ENCODE measurements around the gene PPP1R27. TPM values are rescaled to one million over a fixed set of nuclear protein-coding genes. Genes with fewer than 3 reads are reported as not detected.
A peak's percentile ranks its signal among the peaks of the same experiment; 100 is the strongest.

Gene PPP1R27
- total RNA-seq, 1 experiment from 2014 or later = 0.47 TPM

DNA sequence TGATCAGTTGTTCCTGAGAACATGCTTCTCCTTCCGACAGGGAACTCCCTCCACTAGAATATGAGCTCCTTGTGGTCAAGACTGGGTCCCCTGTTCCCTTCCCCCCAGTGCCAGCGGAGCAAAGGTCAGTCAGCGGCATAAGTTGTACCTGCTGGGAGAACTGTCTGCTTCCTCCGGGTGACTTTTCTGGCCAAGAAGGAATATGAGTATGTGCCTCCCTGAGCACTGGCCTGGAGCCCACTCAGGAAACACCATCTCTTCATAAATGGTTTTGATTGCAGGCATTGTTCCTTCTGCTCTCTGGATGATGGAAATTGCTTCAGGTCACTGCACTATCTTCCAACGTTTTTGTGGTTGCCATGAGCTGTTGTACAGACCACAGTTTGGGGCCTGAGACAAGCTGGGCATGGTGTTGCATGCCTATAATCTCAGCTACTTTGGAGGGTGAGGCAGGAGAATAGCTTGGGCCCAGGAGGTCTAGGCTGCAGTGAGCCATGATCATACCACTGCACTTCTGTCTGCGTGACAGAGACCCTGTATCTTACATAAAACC lies 28.3 kb upstream of the PPP1R27 start:
- no peak for DNase-seq (ENCODE audit: low read depth)

DNA sequence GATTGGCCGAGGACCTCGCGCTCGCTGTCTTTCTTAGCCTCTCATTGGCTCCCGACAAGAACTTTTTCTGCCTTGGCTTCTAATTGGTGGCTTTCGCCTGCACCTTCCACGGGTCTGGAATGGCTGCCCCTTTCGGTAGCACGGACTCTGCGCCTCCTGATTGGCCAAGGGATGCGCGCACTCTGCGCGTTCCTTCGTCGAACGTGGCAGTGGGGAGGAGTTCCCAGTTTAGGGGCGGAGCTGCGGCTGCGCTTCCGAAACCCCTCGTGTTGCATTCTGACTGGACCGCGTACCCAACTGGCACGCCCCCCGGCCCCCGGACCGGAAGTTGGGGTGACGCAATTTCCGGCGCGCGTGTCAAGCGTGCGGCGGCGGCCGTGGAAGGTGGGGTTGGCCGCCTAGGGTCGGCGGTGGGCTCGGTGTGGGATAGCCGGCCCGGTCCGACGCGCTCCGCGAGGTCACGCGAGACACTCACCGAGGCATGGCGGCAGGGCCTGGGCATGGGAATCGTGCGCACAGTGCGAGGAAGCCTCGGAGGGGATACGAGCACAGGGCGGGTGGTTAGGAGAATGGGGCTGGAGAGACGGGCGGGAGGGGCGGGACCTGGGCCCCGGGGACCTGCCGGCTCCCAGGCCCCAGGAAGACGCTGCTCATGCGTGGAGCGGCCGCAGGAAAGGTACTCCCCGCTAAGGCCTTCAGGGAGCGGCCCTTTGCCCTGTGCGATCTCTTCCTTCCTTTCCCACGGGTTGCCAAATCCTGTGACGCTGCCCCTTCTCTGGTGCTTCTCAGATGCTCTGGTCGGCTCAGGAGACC lies 26.1 kb upstream of the PPP1R27 start:
- peak; percentile 100 for DNase-seq (ENCODE audit: low read depth)

DNA sequence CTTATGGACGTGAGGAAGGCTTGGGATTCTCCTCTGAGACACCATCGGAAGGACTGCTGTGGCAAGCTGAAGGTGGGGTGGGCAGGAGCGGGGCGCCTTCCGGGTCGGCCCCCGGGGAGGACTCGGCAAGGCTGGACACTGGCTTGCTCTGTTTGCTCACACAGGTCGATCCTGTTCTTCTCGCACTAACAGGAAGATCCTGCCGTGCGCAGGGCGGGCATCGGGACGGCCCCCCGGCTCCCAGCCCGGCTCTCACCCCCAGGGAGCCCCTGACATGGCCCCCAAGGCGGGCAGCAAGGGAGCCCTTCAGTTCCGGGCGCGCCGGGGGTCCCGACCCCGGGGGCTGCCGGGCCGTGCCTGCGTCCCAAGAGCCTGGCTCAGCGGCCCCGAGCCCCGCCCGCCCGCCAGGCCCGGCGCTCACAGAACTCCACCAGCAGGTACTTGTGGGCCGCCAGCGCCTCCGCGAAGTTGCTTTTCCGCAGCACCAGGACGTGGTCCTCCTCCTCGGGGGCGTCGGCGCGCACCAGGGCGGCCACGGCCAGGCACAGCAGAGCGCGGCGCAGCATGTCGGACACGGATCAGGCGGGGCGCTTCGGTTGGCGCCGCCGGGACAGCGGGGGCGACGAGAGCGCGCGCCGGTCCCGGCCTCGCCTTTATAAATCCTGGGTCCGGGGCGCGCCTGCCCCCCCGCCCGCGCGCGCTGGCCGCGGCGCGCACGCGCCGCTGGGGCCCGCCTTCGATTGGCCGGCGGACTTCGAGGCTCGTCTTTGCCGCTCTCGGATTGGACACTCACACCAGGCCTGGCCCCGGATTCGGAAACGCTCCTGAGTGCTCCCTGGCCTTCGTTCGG lies 25.3 kb upstream of the PPP1R27 start, which contains the start of gene P4HB:
P4HB (minus strand) TSS at position 630 of the 850 bp plus-strand sequence; CDS start at position 566, 64 bp downstream.
- peak; percentile 33 for DNase-seq (ENCODE audit: low read depth)

DNA sequence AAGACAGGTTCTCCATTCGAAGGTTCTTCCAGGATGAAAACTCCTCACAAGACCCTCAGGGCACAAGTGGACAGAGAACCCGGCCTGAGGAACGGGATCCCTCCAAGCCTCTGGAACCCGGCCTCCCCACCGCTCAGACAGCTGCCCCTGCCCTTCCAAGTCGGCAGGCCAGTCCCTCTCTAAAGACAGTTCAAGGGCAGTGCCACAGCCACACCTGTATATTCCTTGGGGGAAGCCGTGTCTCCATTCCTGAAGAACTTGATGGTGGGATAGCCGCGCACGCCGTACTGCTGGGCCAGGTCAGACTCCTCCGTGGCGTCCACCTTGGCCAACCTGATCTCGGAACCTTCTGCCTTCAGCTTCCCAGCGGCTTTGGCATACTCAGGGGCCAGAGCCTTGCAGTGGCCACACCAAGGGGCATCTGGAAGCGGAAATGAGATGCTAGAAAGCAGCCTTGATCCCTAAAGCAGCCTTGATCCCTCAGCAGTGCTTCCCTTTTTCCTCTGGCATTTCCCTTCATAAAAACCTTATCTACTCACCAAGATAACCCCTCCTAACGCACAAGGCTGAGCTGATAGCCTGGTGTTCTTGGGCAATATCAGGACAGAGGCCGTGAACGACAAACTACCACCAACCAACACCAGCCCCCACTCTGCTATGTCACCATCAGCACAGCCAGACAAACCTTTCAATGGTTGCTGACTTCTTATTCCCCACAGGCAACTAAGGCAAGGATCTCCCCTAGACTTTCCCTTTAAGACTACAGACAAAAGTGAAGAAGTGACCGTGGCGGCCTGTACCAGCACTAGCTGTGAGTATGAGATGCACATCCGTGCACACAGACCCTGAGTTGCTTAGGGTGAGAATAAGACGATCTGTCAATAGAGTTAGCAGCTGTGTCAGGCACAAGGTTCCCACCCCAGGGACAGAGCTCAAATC lies 24.4 kb upstream of the PPP1R27 start:
- DNase-seq (ENCODE audit: low read depth) = no peak

DNA sequence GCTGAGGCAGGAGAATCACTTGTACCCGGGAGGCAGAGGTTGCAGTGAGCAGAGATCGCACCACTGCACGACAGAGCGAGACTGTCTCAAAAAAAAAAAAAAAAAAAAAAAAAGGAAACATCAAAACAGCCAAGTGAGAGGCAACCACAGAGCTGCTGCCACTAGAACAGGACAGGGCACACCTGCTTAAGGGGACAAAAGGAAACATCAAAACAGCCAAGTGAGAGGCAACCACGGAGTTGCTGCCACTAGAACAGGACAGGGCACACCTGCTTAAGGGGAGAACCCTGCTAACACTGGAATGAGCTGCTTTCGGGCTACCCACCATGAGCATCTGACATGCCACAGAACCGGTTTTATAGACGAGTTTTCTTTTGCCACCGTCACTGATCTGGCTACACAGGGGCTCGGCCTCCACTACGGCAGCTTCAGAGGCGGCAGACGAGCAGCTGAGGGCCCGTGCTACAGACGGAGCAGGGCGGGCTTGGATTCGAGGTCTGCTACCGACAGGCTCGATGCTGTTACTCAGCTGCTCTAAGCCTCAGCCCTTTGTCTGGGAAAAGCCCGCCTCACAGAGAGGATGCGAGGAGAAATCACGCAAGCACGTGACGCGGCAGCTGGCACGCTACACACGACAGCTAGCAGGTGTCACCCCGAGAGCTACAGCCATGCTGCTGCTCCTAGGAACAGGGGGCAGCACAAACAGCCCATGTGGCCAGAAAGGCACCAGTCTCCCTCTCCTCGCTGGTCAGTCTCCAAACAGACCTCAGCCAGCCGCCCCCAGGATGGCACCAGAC lies 23.5 kb upstream of the PPP1R27 start:
- DNase-seq (ENCODE audit: low read depth) = no peak

DNA sequence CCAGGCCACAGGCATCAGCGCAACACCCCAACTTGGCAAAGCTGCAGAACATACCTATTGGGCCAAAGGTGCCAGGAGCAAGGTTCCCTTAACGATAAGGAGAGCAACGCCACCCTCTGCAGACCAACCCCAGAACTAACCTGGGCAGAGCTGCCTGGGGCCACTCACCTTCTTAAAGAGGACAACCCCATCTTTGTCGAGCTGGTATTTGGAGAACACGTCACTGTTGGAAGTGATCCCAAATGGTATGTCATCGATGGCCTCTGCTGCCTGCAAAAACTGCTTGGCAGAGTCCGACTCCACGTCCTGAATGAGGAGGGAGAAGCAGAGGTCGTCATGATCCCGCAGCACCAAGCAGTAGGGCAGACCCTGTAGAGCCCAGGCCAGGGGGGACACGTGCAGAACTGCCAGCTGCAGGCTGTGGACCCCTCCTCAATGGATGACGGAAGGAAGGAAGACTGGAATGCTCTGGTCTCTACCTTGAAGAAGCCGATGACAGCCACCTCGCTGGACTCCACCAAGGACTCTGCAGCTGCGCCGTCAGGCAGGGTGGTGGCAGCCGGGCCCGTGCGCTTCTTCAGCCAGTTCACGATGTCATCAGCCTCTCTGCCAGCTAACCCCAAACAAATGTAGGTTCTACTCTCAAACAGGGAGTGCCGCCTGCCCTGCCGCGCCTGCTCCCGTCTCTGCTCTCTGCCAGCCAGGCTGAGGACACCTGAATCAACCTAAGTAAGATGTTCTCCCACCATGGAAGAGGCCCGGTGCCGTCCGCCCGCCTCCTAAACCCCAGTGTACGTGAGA lies 20.3 kb upstream of the PPP1R27 start:
- no peak for DNase-seq (ENCODE audit: low read depth)

DNA sequence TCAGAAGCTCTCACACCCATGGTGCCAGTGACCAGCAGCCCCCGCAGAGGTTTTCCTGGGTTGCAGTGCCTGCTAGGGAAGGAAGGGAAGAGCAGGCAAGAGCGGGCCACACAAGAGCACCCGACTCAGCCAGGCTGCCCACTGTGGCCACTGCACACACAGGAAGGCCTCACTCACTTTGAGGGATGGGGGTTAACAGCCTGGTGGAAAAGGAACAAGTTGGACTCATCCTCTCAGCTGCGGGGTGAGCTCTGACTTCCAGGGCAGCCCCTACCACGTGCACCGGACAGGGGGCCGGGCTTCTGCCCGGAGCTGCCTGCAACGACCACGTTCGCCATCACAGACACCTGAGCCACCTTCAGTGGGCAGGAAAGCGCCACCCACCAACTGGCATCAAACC lies 17.4 kb upstream of the PPP1R27 start:
- DNase-seq (ENCODE audit: low read depth) = no peak

DNA sequence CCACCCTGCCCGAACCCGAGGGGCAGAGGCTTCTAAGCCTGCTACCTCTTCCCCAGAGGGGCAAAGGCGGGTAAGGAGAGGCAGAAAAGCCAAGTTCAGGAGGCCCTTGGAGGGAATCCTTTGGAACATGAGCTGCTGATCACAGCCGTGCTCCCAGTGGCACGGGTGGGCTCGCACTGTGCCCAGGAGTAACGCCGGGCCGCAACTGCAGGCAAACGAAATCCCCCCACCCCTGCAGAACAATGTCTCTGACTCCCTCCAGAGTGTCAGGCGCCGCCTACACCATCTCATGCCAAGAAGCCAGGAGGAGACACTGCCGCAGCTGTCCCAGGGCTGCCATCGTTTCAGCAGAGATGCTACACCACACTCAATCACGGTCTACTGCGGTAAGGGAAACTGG lies 16.6 kb upstream of the PPP1R27 start:
- no peak for DNase-seq (ENCODE audit: low read depth)

DNA sequence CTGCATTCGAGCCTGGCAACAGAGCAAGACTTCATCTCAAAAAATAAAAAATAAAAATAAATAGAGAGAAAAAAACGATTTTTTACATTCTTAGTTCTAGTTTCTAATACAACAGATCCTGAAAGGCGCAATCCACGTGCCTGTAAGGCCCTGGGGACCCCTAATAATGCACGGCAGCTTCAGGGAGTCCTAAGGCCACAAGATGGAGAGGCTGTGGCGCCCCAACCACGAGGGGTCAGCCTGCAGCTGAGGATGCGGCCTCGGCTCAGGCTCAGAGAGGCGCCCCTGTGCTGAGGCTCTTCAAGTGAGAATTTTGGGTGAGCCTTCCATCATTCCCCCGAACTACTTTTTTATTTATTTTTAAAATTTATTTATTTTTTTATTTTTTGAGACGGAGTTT lies 14.6 kb upstream of the PPP1R27 start:
- DNase-seq (ENCODE audit: low read depth) = no peak

DNA sequence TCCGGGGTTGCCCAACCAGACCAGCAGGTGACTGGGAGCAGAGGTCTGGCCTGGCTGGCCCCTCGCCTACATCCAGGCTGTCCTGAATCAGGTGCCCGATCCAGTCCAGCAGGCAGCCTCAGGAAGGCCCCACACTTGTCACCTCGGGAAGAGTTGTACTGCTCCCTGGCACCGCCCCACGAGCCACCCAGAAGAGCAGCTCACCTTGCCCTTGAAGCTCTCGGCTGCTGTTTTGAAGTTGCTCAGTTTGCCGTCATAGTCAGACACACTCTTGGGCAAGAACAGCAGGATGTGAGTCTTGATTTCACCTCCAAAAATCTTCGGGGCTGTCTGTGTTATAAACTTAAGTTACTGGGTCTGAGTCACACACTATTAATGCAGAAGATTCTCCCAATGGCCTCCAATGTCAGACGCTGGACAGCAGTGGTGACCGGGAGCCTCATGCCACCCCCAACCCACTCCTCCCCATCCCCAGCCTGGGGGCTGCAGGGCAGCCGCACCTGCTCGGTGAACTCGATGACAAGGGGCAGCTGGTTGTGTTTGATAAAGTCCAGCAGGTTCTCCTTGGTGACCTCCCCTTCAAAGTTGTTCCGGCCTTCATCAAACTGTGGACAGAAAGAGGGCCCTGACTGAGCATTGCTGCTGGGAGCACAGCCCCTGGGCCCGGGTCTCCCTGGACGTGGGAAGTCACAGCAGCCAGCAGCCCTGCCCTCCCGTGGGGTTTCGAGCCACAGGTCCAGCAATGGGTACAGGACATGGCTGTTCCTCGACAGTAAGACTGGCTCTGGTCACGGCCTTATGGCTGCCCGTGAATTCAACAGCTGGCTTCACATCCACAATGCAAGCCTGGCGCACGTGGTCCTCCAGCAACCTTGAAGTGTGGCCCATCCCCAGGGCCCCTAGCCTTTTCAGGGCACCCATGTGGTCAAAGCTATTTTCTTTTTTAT lies 12.2 kb upstream of the PPP1R27 start:
- no peak for DNase-seq (ENCODE audit: low read depth)

DNA sequence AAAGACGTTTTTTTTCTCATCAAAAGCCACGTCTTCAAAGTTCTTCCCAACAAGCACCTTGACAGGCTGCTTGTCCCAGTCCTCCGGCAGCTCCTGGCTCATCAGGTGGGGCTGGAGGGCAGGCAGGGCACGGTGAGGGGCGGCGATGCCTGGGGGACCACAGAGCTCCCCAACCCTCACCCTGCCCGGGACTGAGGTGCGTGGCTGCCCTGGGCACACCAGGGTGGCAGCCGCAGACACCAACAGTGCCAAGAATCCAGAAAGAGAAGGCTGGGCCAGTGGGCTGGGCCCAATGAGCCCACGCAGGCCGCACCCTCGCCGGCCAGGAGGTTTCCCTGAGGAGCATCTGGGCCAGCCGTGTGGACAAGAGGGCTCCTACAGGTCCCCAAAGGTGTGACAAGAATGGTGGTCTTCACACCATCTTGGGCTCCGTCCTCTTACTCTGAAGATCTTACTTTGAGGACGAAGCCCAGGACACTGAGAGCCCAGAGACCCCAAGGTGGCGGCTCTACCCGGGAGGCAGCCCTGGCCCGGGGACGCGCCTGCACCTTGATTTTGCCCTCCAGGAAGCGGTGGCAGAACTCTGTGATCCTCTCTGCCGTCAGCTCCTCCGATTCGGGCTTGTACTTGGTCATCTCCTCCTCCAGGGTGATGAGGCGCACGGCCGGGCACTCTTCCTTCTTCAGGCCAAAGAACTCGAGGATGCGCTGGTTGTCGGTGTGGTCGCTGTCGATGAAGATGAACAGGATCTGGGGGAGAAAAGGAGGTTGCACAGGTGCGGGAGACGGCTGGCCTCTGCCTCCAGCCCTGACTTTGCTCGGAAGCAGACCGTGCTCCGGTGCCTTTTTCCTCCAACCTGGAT lies 11.3 kb upstream of the PPP1R27 start:
- no peak for DNase-seq (ENCODE audit: low read depth)

DNA sequence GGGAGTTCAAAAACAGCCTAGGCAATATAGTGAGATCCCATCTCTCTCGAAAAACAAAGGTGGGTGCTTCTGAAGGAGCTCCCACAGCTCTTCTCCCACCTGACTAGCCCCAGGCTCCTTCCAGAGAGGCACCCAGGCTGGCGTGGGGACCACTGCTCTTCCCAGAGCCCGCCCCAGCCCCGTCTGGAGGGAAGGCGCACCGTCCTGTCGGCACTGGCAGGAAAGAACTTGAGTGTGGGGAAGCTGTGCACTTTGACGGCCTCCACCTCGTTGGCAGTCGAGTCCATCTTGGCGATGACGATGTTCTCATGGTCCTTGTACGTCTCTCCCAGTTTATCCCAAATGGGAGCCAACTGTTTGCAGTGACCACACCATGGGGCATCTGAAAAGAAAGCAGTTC lies 10.5 kb upstream of the PPP1R27 start:
- DNase-seq (ENCODE audit: low read depth) = no peak

DNA sequence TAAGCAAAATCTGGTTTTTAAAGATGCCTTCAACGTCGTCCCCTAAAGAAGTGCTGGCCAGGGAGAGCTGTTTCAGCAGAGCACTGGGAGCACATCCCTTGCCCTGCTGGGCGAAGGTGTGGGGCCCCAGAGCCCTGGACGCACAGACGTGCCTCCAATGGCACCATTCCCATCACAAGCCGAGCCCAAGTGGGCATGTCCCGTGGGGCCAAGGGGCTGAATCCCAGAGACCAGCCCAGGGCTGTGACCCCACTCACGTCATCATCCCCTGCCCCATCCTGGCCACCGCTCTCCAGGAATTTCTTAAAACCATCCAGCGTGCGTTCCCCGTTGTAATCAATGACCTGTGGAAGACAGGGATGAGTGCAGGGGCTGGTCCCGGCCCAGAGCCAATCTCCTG lies 10.0 kb upstream of the PPP1R27 start:
- no peak for DNase-seq (ENCODE audit: low read depth)

DNA sequence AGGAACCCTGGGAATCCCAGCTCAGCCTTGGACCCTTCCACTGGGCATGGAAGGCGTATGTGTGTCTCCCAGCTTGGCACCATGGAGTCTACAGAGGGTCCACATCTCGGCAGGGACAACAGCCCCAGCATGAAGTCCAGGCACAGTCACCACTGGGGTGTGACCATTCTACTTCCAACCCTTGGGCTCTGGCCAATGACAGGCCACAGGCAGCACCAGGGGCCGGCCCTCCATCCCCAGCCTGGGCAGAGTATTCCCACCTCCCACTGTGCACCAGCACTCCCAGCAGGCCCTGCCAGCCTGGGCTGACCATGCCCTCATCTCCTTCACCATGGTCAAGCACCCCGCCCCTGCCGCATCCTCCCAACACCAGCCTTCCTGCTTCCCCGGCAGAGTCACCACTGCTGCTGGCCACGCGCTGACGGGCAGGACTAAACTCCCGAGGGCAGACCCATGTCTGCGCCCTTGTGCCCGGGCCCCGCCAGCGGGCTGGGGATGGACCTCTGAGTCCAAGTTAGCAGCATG lies 9.5 kb upstream of the PPP1R27 start:
- DNase-seq (ENCODE audit: low read depth) = no peak

DNA sequence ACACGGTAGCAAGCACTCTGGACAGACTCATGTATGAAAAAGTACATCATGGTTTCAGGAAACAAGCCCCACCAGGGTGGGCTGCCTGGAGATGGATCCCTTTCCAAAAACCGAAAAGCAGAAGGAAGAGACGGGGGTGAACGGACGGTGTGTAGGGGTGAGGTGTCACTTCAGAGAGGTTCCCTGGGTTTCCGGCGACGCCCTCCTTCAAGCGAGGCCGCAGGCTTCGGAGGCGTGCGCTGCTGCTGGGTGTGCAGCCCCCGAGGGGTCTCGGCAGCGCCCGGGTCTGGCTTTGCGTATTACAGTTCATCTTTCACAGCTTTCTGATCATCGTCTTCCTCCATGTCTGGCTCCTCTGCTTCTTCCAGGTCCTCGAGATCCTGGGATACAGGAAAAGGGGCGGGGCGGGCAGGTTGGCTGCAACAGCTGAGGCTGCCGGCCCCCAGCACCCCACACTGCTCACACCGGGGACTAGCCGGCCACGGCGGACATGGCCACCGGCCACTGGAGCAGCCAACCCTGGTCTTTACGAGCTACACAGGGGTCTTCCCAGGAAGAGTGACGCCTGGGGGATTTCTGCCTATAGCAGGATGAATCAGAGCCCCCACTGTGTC lies 9.0 kb upstream of the PPP1R27 start:
- no peak for DNase-seq (ENCODE audit: low read depth)

DNA sequence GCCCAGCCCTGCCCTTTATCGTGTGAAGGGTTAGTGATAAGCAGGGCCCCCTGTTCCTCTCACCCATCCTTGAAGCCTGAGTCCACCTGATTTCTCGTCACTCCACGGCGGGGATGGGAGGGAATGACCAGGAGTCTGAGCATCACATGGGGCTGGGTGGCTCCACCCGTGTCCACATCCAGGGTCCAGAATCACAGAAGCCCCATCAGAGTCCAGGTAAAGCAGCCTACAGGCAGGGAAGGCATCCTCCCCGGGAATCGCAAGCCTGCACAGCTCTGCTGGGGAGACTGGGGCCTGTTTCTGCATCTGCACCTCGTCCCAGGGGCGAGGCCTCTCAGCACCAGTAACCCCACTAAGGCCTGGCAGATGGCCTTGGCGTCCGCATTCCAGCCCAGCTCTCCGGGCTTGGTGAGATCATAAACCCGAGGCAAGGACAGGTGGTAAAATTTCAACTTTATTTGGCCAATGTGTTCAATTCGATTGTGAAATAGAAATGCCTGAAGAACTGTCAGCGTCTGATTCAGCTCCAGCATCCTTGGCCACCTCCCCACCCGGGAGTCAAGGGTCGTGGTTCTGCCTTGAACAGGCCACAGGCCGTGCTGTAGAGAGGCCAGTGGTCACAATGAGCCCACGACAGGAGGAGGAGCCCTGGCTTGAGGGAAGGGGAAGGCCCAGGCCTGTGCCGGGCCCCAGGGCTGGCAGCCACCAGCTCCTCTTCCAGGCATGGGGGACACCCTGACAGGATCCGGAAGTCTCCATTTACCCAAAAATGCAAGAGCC lies 8.1 kb upstream of the PPP1R27 start:
- no peak for DNase-seq (ENCODE audit: low read depth)

Measured in HT1080 (cell line).